Neural cell (in vitro differentiated cells): ENCODE measurements around the gene CRYZL1.

Experiments used
- CTCF ChIP-seq: fragments of 450-650 bp; IDR thresholded peaks from 2 replicates; pipeline ENCODE4 v1.5.1; 2014; ENCODE audit warnings: antibody characterized with exemption, mild to moderate bottlenecking, moderate library complexity; ENCODE audit not compliant: poor library complexity, severe bottlenecking
- EZH2 ChIP-seq: fragments of 200-600, 300-800 bp; shearing (Covaris generic), sonication (generic); IDR thresholded peaks from 2 replicates; pipeline ENCODE4 v1.6.1; 2014; ENCODE audit warnings: antibody characterized with exemption, low read length, borderline replicate concordance, mild to moderate bottlenecking; ENCODE audit not compliant: insufficient read depth, poor library complexity, severe bottlenecking
- POLR2AphosphoS5 ChIP-seq: IDR thresholded peaks from 2 replicates; pipeline ENCODE4 v1.6.1; 2012
- RAD21 ChIP-seq: fragments of 450-650 bp; conservative IDR thresholded peaks from 2 replicates; pipeline ENCODE4 v1.6.1; 2014; ENCODE audit warnings: antibody characterized with exemption, mild to moderate bottlenecking, moderate library complexity
- REST ChIP-seq: IDR thresholded peaks from 2 replicates; pipeline ENCODE4 v1.6.1; 2012; ENCODE audit warnings: borderline replicate concordance
- TAF1 ChIP-seq: IDR thresholded peaks from 2 replicates; pipeline ENCODE4 v1.6.1; 2012; ENCODE audit warnings: low read depth

GRCh38 chr21:33550772-33551660 is 90.5 kb downstream of the CRYZL1 start:
- TF ChIP-seq CTCF (no peak), EZH2 (no peak), RAD21 (no peak), POLR2AphosphoS5 (no peak), REST (no peak), TAF1 (no peak)
